Body of pancreas (tissue), 4 donors: ENCODE results near the gene HMG20A.

Experiments used
- CTCF ChIP-seq, 7 experiments: fragments of 450-650 bp in 4 of 7; fragments of 200-600 bp in 3 of 7; sonication (generic) in 3 of 7; IDR thresholded peaks; one replicate each; pipeline ENCODE4 v1.5.1; 2016 to 2019; ENCODE audit warnings: antibody characterized with exemption in 7 of 7
- POLR2A ChIP-seq, 3 donors: fragments of 450-650 bp; IDR thresholded peaks; one replicate each; pipeline ENCODE4 v1.6.1; 2016; ENCODE audit warnings: antibody characterized with exemption in 3 of 3, mild to moderate bottlenecking in 2 of 3

GRCh38 chr15:77430652-77431051, 10.0 kb downstream of the HMG20A start:
- TF ChIP-seq CTCF (IDR thresholded peaks at IDR 0.05) (no peak), POLR2A (IDR thresholded peaks at IDR 0.05) (no peak)
